HG03378 (cell line): ENCODE measurements around the gene UMAD1.

Experiments
- ATAC-seq: cut with Tn5 transposase; IDR thresholded peaks from one replicate; pipeline ENCODE4 v1.9.1; 2021; ENCODE audit warnings: mild to moderate bottlenecking, moderate library complexity; ENCODE audit not compliant: unreplicated experiment

UMAD1 gene

GRCh38 chr7:7688310-7688709 is 47.8 kb downstream of the UMAD1 start:
- ATAC-seq: no peak

- ATAC-seq: no peak
Measured at GRCh38 chr7:7688956-7689355, 48.4 kb downstream of the UMAD1 start.

- no peak for ATAC-seq
Measured at GRCh38 chr7:7693881-7694280, 53.3 kb downstream of the UMAD1 start.

- no peak for ATAC-seq
Measured at GRCh38 chr7:7694542-7694941, 54.0 kb downstream of the UMAD1 start.

DNA sequence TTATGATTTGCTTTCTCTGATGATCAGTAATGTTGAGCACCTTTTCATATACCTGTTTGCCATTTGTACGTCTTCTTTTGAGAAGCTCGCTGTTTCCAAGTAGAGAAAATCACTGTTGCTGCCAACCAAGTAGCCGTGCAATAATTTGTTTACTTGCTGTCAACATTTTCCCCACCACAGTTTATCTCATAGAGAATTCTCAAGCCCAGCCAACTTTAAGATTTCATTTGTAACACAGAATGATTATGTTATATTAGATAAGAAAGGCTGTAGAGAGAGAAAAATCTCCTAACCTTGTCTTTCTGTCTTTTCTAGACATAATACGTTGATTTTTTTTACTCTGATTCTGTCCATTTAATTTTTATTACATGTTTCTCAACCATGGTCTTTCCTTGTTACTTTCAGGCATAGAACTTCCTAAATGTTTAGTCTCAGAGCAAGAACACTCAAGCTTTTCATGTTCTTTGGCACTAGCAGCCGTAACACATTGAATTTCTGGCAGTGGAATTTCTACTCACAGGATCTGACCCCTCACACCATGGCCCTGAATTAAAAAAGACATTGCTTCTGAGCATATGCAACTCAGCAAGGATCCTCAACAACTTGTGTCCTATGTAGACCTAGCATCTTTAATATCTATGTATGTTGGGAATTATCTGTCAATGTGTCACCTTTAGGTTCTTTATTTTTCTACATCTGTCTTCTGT is 54.7 kb downstream of the UMAD1 start:
- ATAC-seq: no peak

- ATAC-seq: no peak
Measured at GRCh38 chr7:7696458-7697119, 56.0 kb downstream of the UMAD1 start.

DNA sequence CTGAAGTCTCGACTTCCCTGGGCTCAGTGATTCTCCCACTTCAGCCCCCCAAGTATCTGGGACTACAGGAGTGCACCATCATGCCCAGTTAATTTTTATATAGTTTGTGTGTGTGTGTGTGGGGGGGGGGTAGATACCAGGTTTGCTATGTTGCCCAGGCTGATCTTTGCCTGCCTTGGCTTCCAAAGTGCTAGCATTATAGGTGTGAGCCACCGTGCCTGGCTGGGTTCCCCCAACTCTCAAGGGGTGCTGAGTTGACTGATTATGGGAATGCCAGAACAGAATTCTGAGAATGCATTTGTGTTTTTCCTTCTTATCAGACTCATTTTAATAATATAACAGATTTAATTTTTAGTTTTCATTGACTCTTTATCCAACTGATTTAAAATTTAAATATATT is 58.4 kb downstream of the UMAD1 start:
- no peak for ATAC-seq

GRCh38 chr7:7699380-7699779 is 58.8 kb downstream of the UMAD1 start:
- ATAC-seq: no peak

- no peak for ATAC-seq
Measured at GRCh38 chr7:7699970-7700369, 59.4 kb downstream of the UMAD1 start.

DNA sequence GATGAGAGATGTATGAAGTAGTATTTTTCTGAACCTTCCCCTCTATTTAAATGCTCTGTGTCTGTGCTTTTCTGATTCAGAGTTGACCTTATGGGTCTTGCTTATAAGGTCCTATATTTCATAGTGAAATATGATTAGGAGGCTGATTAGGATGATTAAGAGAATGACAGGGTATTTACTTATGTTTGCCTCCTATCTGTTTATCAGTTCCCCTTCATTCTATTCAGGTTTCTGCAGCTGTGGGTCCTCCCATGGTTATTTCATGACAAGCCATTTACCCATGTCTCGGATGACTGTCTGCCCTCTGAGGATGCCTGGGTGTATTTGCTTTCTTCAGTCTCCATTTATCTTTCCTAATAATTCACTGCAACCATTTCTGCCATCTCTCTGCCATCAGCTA is 61.0 kb downstream of the UMAD1 start:
- ATAC-seq: no peak

GRCh38 chr7:7702826-7703225 is 62.3 kb downstream of the UMAD1 start:
- ATAC-seq: no peak

DNA sequence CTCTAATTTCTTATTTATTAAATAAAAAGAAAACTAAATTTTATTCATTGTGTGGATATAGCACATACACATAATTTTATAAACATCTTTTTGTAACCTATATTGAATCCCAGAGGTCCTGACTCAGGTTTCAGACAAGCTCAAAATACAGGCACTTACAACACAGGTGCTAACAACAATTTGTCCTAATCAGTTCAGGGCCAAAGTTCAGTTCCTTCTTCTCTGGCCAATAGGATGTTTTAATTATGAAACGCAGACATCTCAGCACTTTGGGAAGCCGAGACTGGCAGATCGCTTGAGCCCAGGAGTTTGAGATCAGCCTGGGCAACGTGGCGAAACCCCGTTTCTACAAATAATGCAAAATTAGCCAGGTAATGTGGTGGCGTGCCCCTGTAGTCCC is 62.9 kb downstream of the UMAD1 start:
- no peak for ATAC-seq

- no peak for ATAC-seq
Measured at GRCh38 chr7:7704867-7705266, 64.3 kb downstream of the UMAD1 start.

GRCh38 chr7:7705318-7705717 is 64.8 kb downstream of the UMAD1 start:
- no peak for ATAC-seq

- peak; percentile 73 for ATAC-seq
Measured at GRCh38 chr7:7706101-7706511, 65.6 kb downstream of the UMAD1 start.

- peak; percentile 8 for ATAC-seq
Measured at GRCh38 chr7:7706556-7707172, 66.1 kb downstream of the UMAD1 start.

- ATAC-seq: no peak
Measured at GRCh38 chr7:7707246-7707645, 66.7 kb downstream of the UMAD1 start.

DNA sequence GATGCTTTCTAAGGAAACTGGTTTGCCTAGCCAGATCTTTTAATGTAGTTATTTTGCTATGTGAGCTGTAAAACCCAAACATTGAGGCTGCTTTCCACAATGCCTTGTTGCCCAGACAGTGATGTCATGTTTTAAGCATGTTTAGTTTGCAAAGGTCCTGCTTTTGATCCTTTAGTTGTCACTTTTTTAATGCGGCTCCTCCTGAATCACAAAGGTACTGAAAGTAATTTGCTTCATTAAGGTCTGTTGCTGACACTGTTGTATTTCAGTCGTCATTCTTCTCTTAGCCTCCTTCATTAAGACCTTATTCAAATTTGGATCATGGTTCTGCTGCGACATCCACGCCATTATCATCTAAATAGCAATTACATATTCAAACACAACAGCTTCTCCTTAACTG is 67.3 kb downstream of the UMAD1 start:
- no peak for ATAC-seq

GRCh38 chr7:7709291-7709690 is 68.7 kb downstream of the UMAD1 start:
- ATAC-seq: no peak

DNA sequence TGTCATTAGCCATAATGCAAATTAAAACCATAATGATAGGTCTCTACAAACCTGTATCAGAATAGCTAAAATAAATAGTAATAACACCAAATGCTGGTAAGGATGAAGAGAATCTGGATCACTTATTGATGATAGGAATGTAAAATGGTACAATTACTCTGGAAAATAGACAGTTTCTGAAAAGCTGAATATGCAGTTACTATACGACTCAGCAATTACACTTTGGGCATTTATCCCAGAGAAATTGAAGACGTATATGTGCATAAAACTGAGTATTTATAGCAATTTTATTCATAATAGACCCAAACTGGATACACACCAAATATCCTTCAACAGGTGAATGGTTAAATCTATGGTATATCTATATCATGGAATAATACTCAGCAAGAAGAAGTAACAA is 69.9 kb downstream of the UMAD1 start:
- no peak for ATAC-seq

DNA sequence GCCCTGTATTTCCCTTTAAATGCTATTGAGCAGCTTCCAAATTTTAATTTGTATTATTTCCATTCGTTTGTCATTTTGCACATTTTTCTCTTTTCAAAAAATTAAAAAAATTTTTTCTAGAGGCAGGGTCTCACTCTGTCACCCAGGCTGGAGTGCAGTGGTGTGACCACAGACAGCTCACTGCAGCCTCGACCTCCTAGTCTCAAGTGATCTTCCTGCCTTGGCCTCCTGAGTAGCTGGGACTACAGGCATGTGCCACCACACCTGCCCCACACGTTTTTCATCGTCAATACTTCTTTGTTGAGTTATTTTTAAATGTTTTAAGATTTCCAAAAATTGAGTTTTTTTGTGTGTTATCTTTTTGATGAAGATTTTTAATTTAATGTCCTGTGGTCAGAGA is 73.2 kb downstream of the UMAD1 start:
- ATAC-seq: no peak

GRCh38 chr7:7718492-7718891 is 77.9 kb downstream of the UMAD1 start, which contains the start of gene RPA3:
Gene RPA3 (minus strand): TSS chr7:7718607. CDS start chr7:7640418, 78,189 bp downstream.
- ATAC-seq: no peak
